GM23248 (cell line): ENCODE data around the gene GALNT17. TPM values are rescaled to one million over a fixed set of nuclear protein-coding genes. Genes with fewer than 3 reads are reported as not detected.

Experiments used
- DNase-seq: peaks from one replicate; pipeline ENCODE4 v3.0.0-alpha.2; 2015
- H2AFZ ChIP-seq: fragments of 200-600 bp; sonication (generic); 2 replicates; pipeline ENCODE4 v1.6.1; 2016; ENCODE audit warnings: antibody characterized with exemption
- H3F3A ChIP-seq: fragments of 200-600 bp; sonication (generic); 2 replicates; pipeline ENCODE4 v1.6.1; 2016; ENCODE audit warnings: mild to moderate bottlenecking, antibody characterized with exemption, mixed run types; ENCODE audit not compliant: insufficient read depth
- H3K27ac ChIP-seq: fragments of 200-600 bp; sonication (generic); 2 replicates; pipeline ENCODE4 v1.5.1; 2016; ENCODE audit warnings: mild to moderate bottlenecking
- H3K27me3 ChIP-seq: fragments of 200-600 bp; sonication (generic); replicated peaks from 2 replicates; pipeline ENCODE4 v1.6.1; 2016; ENCODE audit warnings: mild to moderate bottlenecking; ENCODE audit not compliant: insufficient read depth
- H3K36me3 ChIP-seq: fragments of 200-600 bp; sonication (generic); 2 replicates; pipeline ENCODE4 v1.6.1; 2016; ENCODE audit warnings: low read depth, mild to moderate bottlenecking
- H3K4me1 ChIP-seq: fragments of 200-600 bp; sonication (generic); 2 replicates; pipeline ENCODE4 v1.6.1; 2016; ENCODE audit warnings: mild to moderate bottlenecking; ENCODE audit not compliant: insufficient read depth
- H3K4me2 ChIP-seq: fragments of 200-600 bp; sonication (generic); one replicate; pipeline ENCODE4 v1.6.1; 2016; ENCODE audit warnings: mild to moderate bottlenecking; ENCODE audit not compliant: unreplicated experiment
- H3K4me3 ChIP-seq: fragments of 200-600 bp; sonication (generic); 2 replicates; pipeline ENCODE4 v1.5.1; 2016; ENCODE audit warnings: mild to moderate bottlenecking
- H3K79me2 ChIP-seq: fragments of 200-600 bp; sonication (generic); 2 replicates; pipeline ENCODE4 v1.6.1; 2016; ENCODE audit warnings: mild to moderate bottlenecking; ENCODE audit not compliant: insufficient read depth
- H3K9ac ChIP-seq: fragments of 200-600 bp; sonication (generic); 2 replicates; pipeline ENCODE4 v1.6.1; 2016; ENCODE audit warnings: mild to moderate bottlenecking
- H3K9me2 ChIP-seq: fragments of 200-600 bp; sonication (generic); 2 replicates; pipeline ENCODE4 v1.6.1; 2016; ENCODE audit warnings: mixed run types, mild to moderate bottlenecking, moderate library complexity; ENCODE audit not compliant: insufficient read depth
- H3K9me3 ChIP-seq: fragments of 200-600 bp; sonication (generic); one replicate; pipeline ENCODE4 v1.6.1; 2017; ENCODE audit warnings: low read depth
- H4K20me1 ChIP-seq: fragments of 200-600 bp; sonication (generic); 2 replicates; pipeline ENCODE4 v1.6.0; 2016; ENCODE audit not compliant: insufficient read depth
- EZH2 ChIP-seq: fragments of 200-600 bp; sonication (generic); IDR thresholded peaks from 2 replicates; pipeline ENCODE4 v1.6.1; 2018; ENCODE audit warnings: antibody characterized with exemption, mild to moderate bottlenecking; ENCODE audit not compliant: insufficient read depth, poor library complexity, severe bottlenecking
- EZH2phosphoT487 ChIP-seq: fragments of 200-600 bp; sonication (generic); IDR thresholded peaks from 2 replicates; pipeline ENCODE4 v1.6.1; 2018; ENCODE audit warnings: antibody characterized with exemption, moderate library complexity, mild to moderate bottlenecking, low read depth; ENCODE audit not compliant: insufficient read depth
- WGBS, 2 experiments: methylation state at CpG; one replicate each; pipeline ENCODE4 v1.1.6; 2015 to 2017; ENCODE audit warnings: low lambda C conversion rate in 2 of 2, low coverage in 1 of 2; ENCODE audit errors: missing lambda C conversion rate in 2 of 2; 5-methylcytosine and 5-hydroxymethylcytosine counted together
- in situ Hi-C: fragments of 300-500 bp; cut with MboI; formaldehyde crosslinking; loops from 2 replicates; pipeline ENCODE4 v1.15.0; 2020
- polyA plus RNA-seq: library from polyadenylated mRNA; unstranded; fragments of >200 nt; fragmentation: Nextera tagmentation; extraction: Ambion mirVana; gene quantifications from 2 replicates; pipeline ENCODE4 v1.2.1, GENCODE V29; 2016
- total RNA-seq: library from RNA; depleted of rRNA; stranded (reverse); fragments of >200 nt; shearing (Covaris generic); gene quantifications from 2 replicates; pipeline ENCODE4 v1.2.3, GENCODE V29; 2014

GALNT17 gene
- total and polyA plus RNA-seq, 2 experiments from 2014 or later, result not detected

- no peaks in the 10 kb centered on the region for H3K27me3 ChIP-seq
- no peaks in the 10 kb centered on the region for H3K9me3 ChIP-seq
- H2AFZ ChIP-seq, result no peak overlapping the region
- TF ChIP-seq EZH2phosphoT487, result no peak
- TF ChIP-seq EZH2, result no peak
- H3K4me3 ChIP-seq, result no peak overlapping the region
- H3K9me2 ChIP-seq, result no peaks in the 10 kb centered on the region
- H3K79me2 ChIP-seq, result no peaks in the 10 kb centered on the region
- DNase-seq, result no peak
- WGBS, 2 experiments, result 40 to 52% methylated on average over 2 of the region's 2 CpGs
- H4K20me1 ChIP-seq, result no peaks in the 10 kb centered on the region
- no peaks in the 10 kb centered on the region for H3F3A ChIP-seq
- H3K4me1 ChIP-seq, result no peaks in the 10 kb centered on the region
- H3K27ac ChIP-seq, result no peak overlapping the region
- in situ Hi-C loops, result no loop called here
- no peak overlapping the region for H3K9ac ChIP-seq
- no peaks in the 10 kb centered on the region for H3K36me3 ChIP-seq
- H3K4me2 ChIP-seq, result no peak overlapping the region
These were observed 270.7 kb downstream of the GALNT17 start for GRCh38 chr7:71402684-71403083.

- Histone ChIP-seq H3K27me3 (no peaks in the 10 kb centered on the region), H4K20me1 (no peaks in the 10 kb centered on the region), H3K36me3 (no peaks in the 10 kb centered on the region), H3K9me2 (no peaks in the 10 kb centered on the region), H3K9me3 (no peaks in the 10 kb centered on the region), H3K4me3 (no peak overlapping the region), H3K4me2 (no peak overlapping the region), H3K4me1 (no peaks in the 10 kb centered on the region), H3K79me2 (no peaks in the 10 kb centered on the region), H3K27ac (no peak overlapping the region), H2AFZ (no peak overlapping the region), H3F3A (no peaks in the 10 kb centered on the region), H3K9ac (no peak overlapping the region)
- in situ Hi-C loops, result no loop called here
- DNase-seq, result no peak
- TF ChIP-seq EZH2phosphoT487 (no peak), EZH2 (no peak)
- WGBS, 2 experiments, result 27 to 37% methylated on average over 16 of the region's 16 CpGs
These were observed 271.4 kb downstream of the GALNT17 start for GRCh38 chr7:71403202-71403946.

GRCh38 chr7:71404726-71405345 lies 272.9 kb downstream of the GALNT17 start:
- Histone ChIP-seq H3K4me2 (no peak overlapping the region), H3K36me3 (no peaks in the 10 kb centered on the region), H3K4me1 (no peaks in the 10 kb centered on the region), H3K27me3 (no peaks in the 10 kb centered on the region), H3K4me3 (no peak overlapping the region), H3K9me3 (no peaks in the 10 kb centered on the region), H3K27ac (no peak overlapping the region), H2AFZ (no peak overlapping the region), H3K9ac (no peak overlapping the region), H4K20me1 (no peaks in the 10 kb centered on the region), H3F3A (no peaks in the 10 kb centered on the region), H3K9me2 (no peaks in the 10 kb centered on the region), H3K79me2 (no peaks in the 10 kb centered on the region)
- TF ChIP-seq EZH2phosphoT487 (no peak), EZH2 (no peak)
- 36 to 50% methylated on average over 2 of the region's 2 CpGs for WGBS, 2 experiments
- no peak for DNase-seq
- in situ Hi-C loops, result no loop called here

- Histone ChIP-seq H3K79me2 (no peaks in the 10 kb centered on the region), H3F3A (no peaks in the 10 kb centered on the region), H3K36me3 (no peaks in the 10 kb centered on the region), H3K9ac (no peak overlapping the region), H3K4me3 (no peak overlapping the region), H3K27ac (no peak overlapping the region), H3K27me3 (no peaks in the 10 kb centered on the region), H3K4me1 (no peaks in the 10 kb centered on the region), H3K9me2 (no peaks in the 10 kb centered on the region), H3K9me3 (no peaks in the 10 kb centered on the region), H2AFZ (no peak overlapping the region), H4K20me1 (no peaks in the 10 kb centered on the region), H3K4me2 (no peak overlapping the region)
- in situ Hi-C loops, result no loop called here
- TF ChIP-seq EZH2 (no peak), EZH2phosphoT487 (no peak)
- WGBS, 2 experiments, result 18 to 25% methylated on average over 6 of the region's 6 CpGs
- no peak for DNase-seq
These were observed 276.3 kb downstream of the GALNT17 start for GRCh38 chr7:71408271-71408670.
